SH-SY5Y (cell line): ENCODE data around the gene LENG1.

ENCODE experiments used
- GATA2 ChIP-seq: IDR thresholded peaks from 2 replicates; pipeline ENCODE4 v1.6.1; 2011; ENCODE audit warnings: mild to moderate bottlenecking, low read depth, low read length
- GATA3 ChIP-seq: IDR thresholded peaks from 2 replicates; pipeline ENCODE4 v1.6.1; 2011; ENCODE audit warnings: low read depth, mild to moderate bottlenecking, low read length, moderate library complexity

Gene LENG1

GRCh38 chr19:54193011-54193410 lies 33.5 kb upstream of the LENG1 start:
- no peak for TF ChIP-seq GATA2
- TF ChIP-seq GATA3: no peak

GRCh38 chr19:54191811-54192453 lies 32.4 kb upstream of the LENG1 start:
- TF ChIP-seq GATA2: no peak
- TF ChIP-seq GATA3: no peak

GRCh38 chr19:54191011-54191810 lies 31.7 kb upstream of the LENG1 start, which contains the start of gene TSEN34:
Gene TSEN34 (plus strand): TSS chr19:54191308. CDS start chr19:54191365, 57 bp downstream.
- no peak for TF ChIP-seq GATA3
- no peak for TF ChIP-seq GATA2

- TF ChIP-seq GATA3: no peak
- TF ChIP-seq GATA2: no peak
Observed at GRCh38 chr19:54190503-54191010, 31.0 kb upstream of the LENG1 start.

DNA sequence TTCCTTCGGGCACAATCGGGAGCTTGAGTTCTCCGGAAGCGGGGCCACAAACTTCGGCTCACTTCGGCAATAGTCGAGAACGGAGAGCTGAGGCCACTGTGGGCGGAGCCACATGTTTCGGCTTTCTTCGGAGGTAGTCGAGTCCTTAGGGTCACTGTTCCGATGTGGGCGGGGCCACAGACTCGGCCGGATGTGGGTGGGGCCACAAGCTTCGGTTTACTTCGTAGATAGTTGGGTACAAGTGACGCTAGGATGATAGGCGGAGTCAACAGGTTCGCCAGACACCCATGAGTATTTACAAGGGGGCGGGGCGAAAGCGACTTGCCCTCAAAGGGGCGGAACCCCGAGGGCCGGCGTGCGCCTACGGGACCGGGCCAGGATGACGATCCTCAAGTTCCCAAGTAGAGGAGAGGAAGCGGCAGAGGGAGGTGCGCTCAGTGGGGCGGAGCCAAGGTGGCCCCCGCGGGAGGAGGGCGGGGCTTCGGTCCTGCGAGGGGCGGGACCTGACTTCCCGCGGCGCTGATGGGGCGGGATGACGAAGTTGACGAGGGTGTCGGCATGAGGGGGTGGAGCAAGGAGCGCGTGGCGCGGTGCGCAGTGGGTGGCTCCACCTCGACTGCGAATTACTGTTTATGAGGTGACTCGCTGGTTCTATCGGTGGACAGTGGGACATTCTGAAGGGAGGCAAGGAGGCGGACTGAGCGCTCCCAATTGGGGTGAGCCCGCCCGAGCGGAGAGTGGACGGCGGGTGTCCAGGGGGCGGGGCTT lies 30.4 kb upstream of the LENG1 start:
- no peak for TF ChIP-seq GATA2

- TF ChIP-seq GATA3: no peak
- TF ChIP-seq GATA2: no peak; the same call in 1 of the 2 replicates
Observed at GRCh38 chr19:54189145-54189734, 29.7 kb upstream of the LENG1 start, which contains the start of gene MBOAT7. Gene MBOAT7 (minus strand): TSS chr19:54189580. CDS start chr19:54188508, 1,072 bp downstream.

- TF ChIP-seq GATA3: no peak
- no peak for TF ChIP-seq GATA2
Observed at GRCh38 chr19:54188215-54188871, 28.8 kb upstream of the LENG1 start.

DNA sequence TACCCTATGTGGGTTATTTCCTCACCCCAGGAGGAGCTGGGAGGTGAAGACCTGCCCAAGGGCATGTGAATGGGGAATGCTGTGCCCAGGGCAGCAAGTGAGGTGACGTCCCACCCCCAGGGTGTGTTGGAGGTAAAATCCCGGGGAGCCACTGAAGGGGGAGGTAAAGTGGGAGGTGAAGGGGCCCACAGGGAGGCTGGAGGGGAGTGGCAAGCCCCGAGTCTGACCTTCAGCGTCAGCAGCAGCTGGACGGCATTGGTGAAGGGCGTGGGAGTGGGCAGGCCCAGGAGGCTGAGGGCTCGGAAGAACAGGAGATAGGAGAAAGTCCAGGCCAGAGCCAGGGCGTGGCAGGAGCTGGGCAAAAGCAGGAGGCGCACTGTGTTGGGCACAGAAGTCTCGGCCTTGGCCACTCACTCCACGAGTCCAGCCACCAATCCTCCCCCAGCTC lies 27.4 kb upstream of the LENG1 start:
- TF ChIP-seq GATA3 (no peak), GATA2 (no peak)

DNA sequence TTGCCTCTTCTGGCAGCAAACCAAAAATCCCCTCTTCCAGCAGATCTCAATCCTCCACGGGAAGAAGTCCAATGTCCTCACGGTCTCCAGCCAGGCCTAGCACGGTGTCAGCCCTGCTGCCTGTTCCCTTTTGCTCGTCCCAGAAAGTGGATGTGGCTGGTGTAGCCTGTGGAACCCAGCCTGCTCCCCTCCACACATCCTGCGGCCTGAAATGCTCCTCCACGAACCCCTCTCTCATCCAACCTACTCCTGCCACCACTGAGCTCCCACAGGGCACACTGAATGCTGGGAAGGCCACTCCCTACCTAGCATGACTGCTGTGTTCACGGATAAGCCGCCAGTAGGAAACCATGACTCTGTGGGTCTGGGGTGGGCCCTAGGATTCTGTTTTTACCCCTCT lies 26.8 kb upstream of the LENG1 start:
- TF ChIP-seq GATA2 (no peak), GATA3 (no peak)

- TF ChIP-seq GATA2 (no peak), GATA3 (no peak)
Observed at GRCh38 chr19:54183431-54183830, 23.9 kb upstream of the LENG1 start.

DNA sequence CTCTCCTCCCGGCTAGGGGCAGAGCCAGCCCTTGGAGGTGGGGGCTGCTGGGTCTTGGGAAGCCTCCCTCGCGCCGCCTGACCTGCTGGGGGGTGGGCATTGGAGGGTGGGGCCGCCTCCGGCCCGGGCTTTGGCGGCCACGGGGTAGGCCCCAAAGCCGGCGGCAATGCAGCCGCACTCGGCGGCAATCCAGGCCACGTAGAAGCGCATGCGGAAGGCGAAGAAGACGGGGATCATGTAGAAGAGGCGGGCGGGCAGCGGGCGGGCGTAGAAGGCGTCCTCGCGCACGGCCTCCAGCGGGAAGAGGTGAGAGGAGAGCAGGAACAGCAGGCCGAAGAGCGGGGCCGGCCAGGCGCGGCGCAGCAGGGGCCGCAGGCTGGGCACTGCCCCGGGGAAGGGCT lies 21.2 kb upstream of the LENG1 start:
- TF ChIP-seq GATA3 (no peak), GATA2 (no peak)

DNA sequence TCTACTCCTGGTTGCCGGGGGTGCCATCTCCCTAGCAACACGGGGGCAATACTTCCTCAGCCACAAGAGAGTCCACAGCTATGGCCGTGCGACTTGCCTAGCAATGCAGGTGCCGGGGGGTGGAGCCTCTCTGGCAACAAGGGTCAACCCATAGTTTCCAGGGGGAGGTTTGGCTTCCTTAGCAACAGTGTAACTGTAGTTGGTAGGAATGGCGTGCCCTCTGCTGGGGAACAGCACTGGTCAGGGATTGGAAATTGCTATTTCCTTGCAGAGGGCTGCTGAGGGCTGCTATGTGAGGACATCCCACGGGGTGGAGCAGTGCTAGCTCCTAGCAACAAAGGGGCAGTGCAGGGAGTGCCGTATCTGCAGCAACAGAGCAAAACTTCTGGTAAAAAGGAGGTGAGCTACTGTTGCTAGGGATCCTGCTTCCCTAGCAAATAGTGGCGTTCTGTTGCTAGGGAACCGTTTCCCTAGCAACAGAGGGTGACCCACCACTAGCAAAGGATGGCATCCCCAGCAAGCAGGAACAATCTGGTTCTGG lies 20.5 kb upstream of the LENG1 start:
- TF ChIP-seq GATA2 (no peak), GATA3 (no peak)

GRCh38 chr19:54179262-54179852 lies 19.8 kb upstream of the LENG1 start:
- TF ChIP-seq GATA2 (no peak), GATA3 (no peak)
